ENCODE data around the gene RARA. TPM values are rescaled to one million over a fixed set of nuclear protein-coding genes. Genes with fewer than 3 reads are reported as not detected.
"Not testable (repeated sequence)": the region's sequence is repeated elsewhere in the genome, so short reads cannot be mapped to it uniquely, and the experiment has no call there.

RARA gene
- total and polyA plus RNA-seq, 12 donors, result 11.2 to 34.0 (median 18.9) TPM

DNA sequence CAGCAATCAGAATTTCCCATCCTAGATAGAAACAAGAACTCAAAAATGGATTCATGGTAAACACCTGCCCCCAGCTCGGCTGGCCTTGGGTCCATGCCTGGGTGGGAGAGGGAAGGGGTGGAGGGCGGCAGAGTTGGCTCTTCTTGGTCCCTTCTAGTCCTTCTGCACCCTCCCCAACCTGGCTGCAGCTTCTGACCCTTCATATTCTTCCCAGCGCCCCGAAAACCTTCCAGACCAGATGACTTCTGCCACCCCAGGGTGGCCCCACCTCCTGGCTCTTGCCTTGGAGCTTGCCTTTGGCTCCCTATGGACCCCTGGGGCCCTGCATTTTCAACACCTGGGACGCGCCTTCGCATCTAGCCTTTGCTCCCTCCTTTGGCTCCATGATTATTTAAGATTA is 60.9 kb downstream of the RARA start:
- Histone ChIP-seq H3K4me1 (no peaks in the 10 kb centered on the region), H3K4me3 (no peak overlapping the region), H3K36me3 (no peaks in the 10 kb centered on the region), H3K9me3 (no peaks in the 10 kb centered on the region), H3K27me3 (no peaks in the 10 kb centered on the region), H3K27ac (no peak overlapping the region)
- intact Hi-C loops (cut with DNase I), result loop anchor here in 4 of 10 donors (5.0 to 10.0 kb wide), 5 partner anchors 32 to 195 kb away; partner anchors contain the start of genes CCR7 (in 2 of the 4), TOP2A (in 2 of the 4) and IGFBP4 (in 1 of the 4)
- DNase-seq, result no peak
- WGBS, 2 donors, result 92 to 97% methylated on average over 7 of the region's 7 CpGs
- TF ChIP-seq, protein P1, sequence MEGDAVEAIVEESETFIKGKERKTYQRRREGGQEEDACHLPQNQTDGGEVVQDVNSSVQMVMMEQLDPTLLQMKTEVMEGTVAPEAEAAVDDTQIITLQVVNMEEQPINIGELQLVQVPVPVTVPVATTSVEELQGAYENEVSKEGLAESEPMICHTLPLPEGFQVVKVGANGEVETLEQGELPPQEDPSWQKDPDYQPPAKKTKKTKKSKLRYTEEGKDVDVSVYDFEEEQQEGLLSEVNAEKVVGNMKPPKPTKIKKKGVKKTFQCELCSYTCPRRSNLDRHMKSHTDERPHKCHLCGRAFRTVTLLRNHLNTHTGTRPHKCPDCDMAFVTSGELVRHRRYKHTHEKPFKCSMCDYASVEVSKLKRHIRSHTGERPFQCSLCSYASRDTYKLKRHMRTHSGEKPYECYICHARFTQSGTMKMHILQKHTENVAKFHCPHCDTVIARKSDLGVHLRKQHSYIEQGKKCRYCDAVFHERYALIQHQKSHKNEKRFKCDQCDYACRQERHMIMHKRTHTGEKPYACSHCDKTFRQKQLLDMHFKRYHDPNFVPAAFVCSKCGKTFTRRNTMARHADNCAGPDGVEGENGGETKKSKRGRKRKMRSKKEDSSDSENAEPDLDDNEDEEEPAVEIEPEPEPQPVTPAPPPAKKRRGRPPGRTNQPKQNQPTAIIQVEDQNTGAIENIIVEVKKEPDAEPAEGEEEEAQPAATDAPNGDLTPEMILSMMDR (IDR thresholded peaks at IDR 0.05), result no peak
- ATAC-seq, result no peak

DNA sequence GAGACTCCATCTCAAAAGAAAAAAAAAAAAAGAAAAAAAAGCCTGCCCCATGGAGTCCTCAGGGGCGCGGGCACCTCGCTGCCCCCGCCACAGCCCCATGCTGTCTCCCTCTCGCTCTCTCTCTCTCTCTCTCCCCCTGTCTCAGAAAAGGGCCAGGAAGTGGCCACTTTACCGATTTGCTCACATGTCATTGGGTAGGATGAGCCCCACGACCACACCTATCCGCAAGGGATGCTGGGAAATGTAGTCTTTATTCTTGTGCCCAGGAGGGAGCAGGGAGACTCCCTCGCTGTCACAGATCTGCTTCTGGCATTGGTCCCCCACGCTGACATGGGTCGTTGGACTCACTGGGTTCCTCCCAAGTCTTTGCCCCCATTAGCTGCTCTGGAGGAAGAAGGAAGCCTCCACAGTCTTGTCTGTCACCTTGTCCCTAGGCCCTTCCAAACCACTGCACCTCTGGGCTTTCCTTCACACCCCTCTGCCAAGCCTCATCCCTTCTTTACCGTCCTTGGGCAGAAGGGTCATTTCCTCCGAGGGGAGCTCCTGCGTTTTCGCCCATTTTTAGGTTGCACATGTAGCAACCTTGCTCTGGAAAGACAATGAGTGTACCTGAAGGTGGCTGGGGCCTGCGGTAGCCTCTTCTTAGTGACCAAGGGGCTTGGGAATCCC is 62.4 kb downstream of the RARA start:
- peak in 2 of 8 donors; percentile 28 to 34 for ATAC-seq
- Histone ChIP-seq H3K9me3 (no peaks in the 10 kb centered on the region), H3K4me1 (no peaks in the 10 kb centered on the region), H3K4me3 (no peak overlapping the region), H3K36me3 (no peaks in the 10 kb centered on the region), H3K27ac (no peak overlapping the region), H3K27me3 (peaks cover 0 to 2% (median 0%) of the 10 kb centered on the region in 7 donors)
- intact Hi-C loops (cut with DNase I), result no loop called here
- TF ChIP-seq, protein P1 (IDR thresholded peaks at IDR 0.05), result no peak
- 86% methylated on average over 16 of the region's 16 CpGs for WGBS, 2 donors
- DNase-seq, result no peak

DNA sequence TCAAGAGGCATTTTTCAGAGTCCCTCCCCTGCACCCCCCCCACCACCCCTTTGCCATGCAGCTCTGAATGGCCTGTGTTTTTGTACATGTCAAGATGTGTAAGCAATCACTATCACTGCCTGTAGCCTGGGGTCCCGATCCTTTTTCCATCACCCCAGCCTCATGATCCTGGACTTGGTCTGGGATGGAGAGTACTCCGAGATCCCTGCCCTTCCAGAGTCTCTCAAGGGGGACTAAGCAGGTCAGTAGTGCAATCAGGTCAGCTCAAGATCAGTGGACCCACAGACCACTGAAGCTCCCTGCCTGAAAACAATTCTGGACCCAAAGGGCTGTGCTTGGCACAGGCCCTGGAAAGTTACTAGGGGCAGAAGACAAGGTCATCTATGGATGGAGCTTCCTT is 63.1 kb downstream of the RARA start:
- TF ChIP-seq, protein P1 (IDR thresholded peaks at IDR 0.05), result no peak
- Histone ChIP-seq H3K4me1 (no peaks in the 10 kb centered on the region), H3K27me3 (peaks cover 0 to 2% (median 0%) of the 10 kb centered on the region in 7 donors), H3K27ac (no peak overlapping the region), H3K36me3 (no peaks in the 10 kb centered on the region), H3K4me3 (no peak overlapping the region), H3K9me3 (no peaks in the 10 kb centered on the region)
- no peak for ATAC-seq
- intact Hi-C loops (cut with DNase I), result no loop called here
- no peak for DNase-seq
- 91 to 95% methylated on average over 2 of the region's 2 CpGs for WGBS, 2 donors

DNA sequence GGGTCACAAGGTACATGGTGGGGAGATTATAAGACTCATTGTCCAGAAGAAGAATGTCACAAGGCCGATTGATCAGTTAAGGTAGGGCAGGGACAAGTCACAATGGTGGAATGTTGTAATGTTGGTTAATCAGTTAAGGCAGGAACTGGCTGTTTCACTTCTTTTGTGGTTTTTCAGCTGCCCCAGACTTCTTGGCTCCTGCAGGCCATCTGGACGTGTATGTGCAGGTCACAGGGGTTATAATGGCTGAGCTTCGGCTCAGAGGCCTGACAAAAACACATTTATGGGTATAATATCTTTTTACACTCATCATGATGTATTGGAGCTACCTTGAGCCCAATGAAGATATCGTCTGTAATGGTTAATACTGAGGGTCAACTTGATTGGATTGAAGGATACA is 63.7 kb downstream of the RARA start:
- H3K27me3 ChIP-seq; H3K9me3 ChIP-seq; H3K36me3 ChIP-seq; ATAC-seq; H3K27ac ChIP-seq; H3K4me3 ChIP-seq; DNase-seq; H3K4me1 ChIP-seq; intact Hi-C loops (cut with DNase I): not testable (repeated sequence)
- 59 to 74% methylated on average over 4 of the region's 4 CpGs for WGBS, 2 donors

DNA sequence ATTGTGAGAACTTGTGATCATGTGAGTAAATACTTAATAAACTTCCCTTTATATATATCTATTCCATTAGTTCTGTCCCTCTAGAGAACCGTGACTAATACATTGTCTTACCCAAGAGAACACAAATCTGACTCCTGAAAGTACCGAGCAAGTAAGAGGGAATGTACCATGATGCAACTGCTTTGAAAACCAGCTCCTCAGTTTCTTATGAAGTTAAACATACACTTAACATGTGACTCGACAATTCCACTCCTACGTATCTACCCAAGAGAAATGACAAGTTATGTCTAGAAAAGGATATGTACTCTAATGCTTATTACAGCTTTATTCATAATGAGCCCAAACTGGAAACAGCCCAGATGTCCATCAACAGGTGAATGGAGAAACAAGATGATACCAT is 64.3 kb downstream of the RARA start:
- H3K27ac ChIP-seq, result no peak overlapping the region
- DNase-seq (no peak), ATAC-seq (no peak)
- H3K9me3 ChIP-seq, result no peaks in the 10 kb centered on the region
- intact Hi-C loops (cut with DNase I), result no loop called here
- H3K4me3 ChIP-seq, result no peak overlapping the region
- no peaks in the 10 kb centered on the region for H3K36me3 ChIP-seq
- no peaks in the 10 kb centered on the region for H3K4me1 ChIP-seq
- TF ChIP-seq, protein P1 (IDR thresholded peaks at IDR 0.05), result no peak
- 82 to 87% methylated on average over 4 of the region's 4 CpGs for WGBS, 2 donors
- peaks cover 0 to 2% (median 0%) of the 10 kb centered on the region in 7 donors for H3K27me3 ChIP-seq
